OCI-LY3 (cell line): ENCODE measurements around the gene HAUS3.

ENCODE experiments used
- H2AFZ ChIP-seq: fragments of 200-600, 300-600 bp; shearing (Covaris generic); 2 replicates; pipeline ENCODE4 v1.6.0; 2014; ENCODE audit warnings: antibody characterized with exemption, low read depth, low read length
- H3K27ac ChIP-seq: fragments of 200-600, 300-600 bp; sonication (generic); 2 replicates; pipeline ENCODE4 v1.5.1; 2014; ENCODE audit warnings: mild to moderate bottlenecking, low read length, moderate library complexity, mixed read lengths
- H3K27me3 ChIP-seq: fragments of 200-600, 300-600 bp; sonication (generic); 2 replicates; pipeline ENCODE4 v1.6.1; 2014; ENCODE audit warnings: low read depth, low read length, mixed read lengths
- H3K36me3 ChIP-seq: fragments of 200-600, 300-600 bp; sonication (generic); replicated peaks from 2 replicates; pipeline ENCODE3; 2014; ENCODE audit warnings: low read depth, low read length, mixed read lengths
- H3K4me1 ChIP-seq: fragments of 300-600, 200-600 bp; sonication (generic); 2 replicates; pipeline ENCODE4 v1.6.1; 2014; ENCODE audit warnings: low read length, mixed read lengths
- H3K4me2 ChIP-seq: fragments of 200-600, 300-600 bp; sonication (generic); 2 replicates; pipeline ENCODE4 v1.6.1; 2014; ENCODE audit warnings: low read length, mixed read lengths
- H3K4me3 ChIP-seq: fragments of 300-600, 200-600 bp; sonication (generic); 2 replicates; pipeline ENCODE4 v1.5.1; 2014; ENCODE audit warnings: antibody characterized with exemption, mild to moderate bottlenecking, low read length, moderate library complexity
- H3K79me2 ChIP-seq: fragments of 300-600, 200-600 bp; shearing (Covaris generic); 2 replicates; pipeline ENCODE4 v1.6.1; 2014; ENCODE audit warnings: mild to moderate bottlenecking, low read length, mixed read lengths
- H3K9ac ChIP-seq: fragments of 300-600, 200-600 bp; shearing (Covaris generic); 2 replicates; pipeline ENCODE4 v1.6.0; 2014; ENCODE audit warnings: mild to moderate bottlenecking, low read length, moderate library complexity
- H3K9me3 ChIP-seq: fragments of 200-600, 300-600 bp; shearing (Covaris generic); 2 replicates; pipeline ENCODE4 v1.6.1; 2014; ENCODE audit warnings: low read length, mixed read lengths; ENCODE audit not compliant: insufficient read depth
- H4K20me1 ChIP-seq: fragments of 200-600, 300-600 bp; sonication (generic); 2 replicates; pipeline ENCODE4 v1.6.1; 2016; ENCODE audit warnings: low read length, mixed read lengths; ENCODE audit not compliant: insufficient read depth
- CTCF ChIP-seq: fragments of 200-600, 300-600 bp; sonication (generic); IDR thresholded peaks from 2 replicates; pipeline ENCODE4 v1.5.1; 2014; ENCODE audit warnings: antibody characterized with exemption, low read length, low read depth
- EZH2phosphoT487 ChIP-seq: fragments of 200-600 bp; shearing (Covaris generic); IDR thresholded peaks from 2 replicates; pipeline ENCODE4 v1.6.1; 2018; ENCODE audit warnings: antibody characterized with exemption, mixed run types, low read depth

The HAUS3 gene

GRCh38 chr4:2246384-2247127, 4.6 kb upstream of the HAUS3 start:
- Histone ChIP-seq H3K79me2 (peaks cover 3% of the 10 kb centered on the region), H3K4me1 (peaks cover 12% of the 10 kb centered on the region), H3K36me3 (no peaks in the 10 kb centered on the region), H3K4me2 (no peak overlapping the region), H3K4me3 (no peak overlapping the region), H4K20me1 (no peaks in the 10 kb centered on the region), H3K9ac (no peak overlapping the region), H3K27me3 (no peaks in the 10 kb centered on the region), H3K9me3 (no peaks in the 10 kb centered on the region), H2AFZ (no peak overlapping the region), H3K27ac (no peak overlapping the region)
- no peak for TF ChIP-seq EZH2phosphoT487
- no peak for TF ChIP-seq CTCF

- no peak overlapping the region for H3K4me2 ChIP-seq
- TF ChIP-seq CTCF = no peak
- no peak for TF ChIP-seq EZH2phosphoT487
- no peak overlapping the region for H3K9ac ChIP-seq
- H3K4me1 ChIP-seq = peaks cover 14% of the 10 kb centered on the region
- H2AFZ ChIP-seq = no peak overlapping the region
- H3K4me3 ChIP-seq = no peak overlapping the region
- no peaks in the 10 kb centered on the region for H3K27me3 ChIP-seq
- peaks cover 4% of the 10 kb centered on the region for H4K20me1 ChIP-seq
- H3K36me3 ChIP-seq = no peaks in the 10 kb centered on the region
- H3K79me2 ChIP-seq = peaks cover 10% of the 10 kb centered on the region
- H3K27ac ChIP-seq = no peak overlapping the region
- no peaks in the 10 kb centered on the region for H3K9me3 ChIP-seq
These were observed 3.9 kb upstream of the HAUS3 start for GRCh38 chr4:2245787-2246275.

GRCh38 chr4:2245057-2245786, 3.3 kb upstream of the HAUS3 start:
- peaks cover 2% of the 10 kb centered on the region for H3K36me3 ChIP-seq
- TF ChIP-seq EZH2phosphoT487 (no peak), CTCF (no peak)
- peaks cover 16% of the 10 kb centered on the region for H3K79me2 ChIP-seq
- peaks cover 10% of the 10 kb centered on the region for H4K20me1 ChIP-seq
- H2AFZ ChIP-seq = no peak overlapping the region
- H3K4me3 ChIP-seq = no peak overlapping the region
- H3K9me3 ChIP-seq = no peaks in the 10 kb centered on the region
- no peak overlapping the region for H3K9ac ChIP-seq
- no peaks in the 10 kb centered on the region for H3K27me3 ChIP-seq
- H3K4me1 ChIP-seq = peaks cover 20% of the 10 kb centered on the region
- H3K27ac ChIP-seq = no peak overlapping the region
- H3K4me2 ChIP-seq = no peak overlapping the region

GRCh38 chr4:2243681-2244380, 1.9 kb upstream of the HAUS3 start:
- peak overlapping the region; percentile 68 for H2AFZ ChIP-seq
- no peaks in the 10 kb centered on the region for H3K27me3 ChIP-seq
- peaks cover 32% of the 10 kb centered on the region for H3K4me1 ChIP-seq
- peaks cover 13% of the 10 kb centered on the region for H3K36me3 ChIP-seq
- TF ChIP-seq EZH2phosphoT487 = no peak
- peak; percentile 50 for TF ChIP-seq CTCF
- H3K27ac ChIP-seq = no peak overlapping the region
- no peak overlapping the region for H3K9ac ChIP-seq
- peaks cover 30% of the 10 kb centered on the region for H3K79me2 ChIP-seq
- peak overlapping the region; percentile 29 for H3K4me3 ChIP-seq
- peaks cover 20% of the 10 kb centered on the region for H4K20me1 ChIP-seq
- peak overlapping the region; percentile 17 for H3K4me2 ChIP-seq
- H3K9me3 ChIP-seq = no peaks in the 10 kb centered on the region
